Karpas-422 (cell line): ENCODE measurements around the gene ATP8A2. TPM values are rescaled to one million over a fixed set of nuclear protein-coding genes. Genes with fewer than 3 reads are reported as not detected.

Source experiments
- DNase-seq: peaks from one replicate; pipeline ENCODE4 v3.0.0-alpha.2; 2015
- H2AFZ ChIP-seq: fragments of 200-600 bp; sonication (generic); 2 replicates; pipeline ENCODE4 v1.6.1; 2014; ENCODE audit warnings: antibody characterized with exemption, low read length, mixed read lengths
- H3K27ac ChIP-seq: fragments of 200-600 bp; sonication (generic); 2 replicates; pipeline ENCODE4 v1.5.1; 2014; ENCODE audit warnings: mild to moderate bottlenecking, low read length, moderate library complexity
- H3K27me3 ChIP-seq: fragments of 200-600 bp; sonication (generic); 2 replicates; pipeline ENCODE4 v1.6.1; 2014; ENCODE audit warnings: low read length, mixed read lengths
- H3K36me3 ChIP-seq: fragments of 200-600 bp; sonication (generic); 2 replicates; pipeline ENCODE4 v1.6.1; 2014; ENCODE audit warnings: low read length, mixed read lengths; ENCODE audit not compliant: insufficient read depth
- H3K4me1 ChIP-seq: fragments of 200-600 bp; sonication (generic); 2 replicates; pipeline ENCODE4 v1.6.1; 2014; ENCODE audit warnings: mild to moderate bottlenecking, low read length, mixed read lengths
- H3K4me2 ChIP-seq: fragments of 200-600 bp; sonication (generic); 2 replicates; pipeline ENCODE4 v1.6.1; 2014; ENCODE audit warnings: low read length, low read depth, mild to moderate bottlenecking; ENCODE audit not compliant: poor library complexity, severe bottlenecking
- H3K4me3 ChIP-seq: fragments of 200-600 bp; sonication (generic); 2 replicates; pipeline ENCODE4 v1.5.1; 2014; ENCODE audit warnings: mild to moderate bottlenecking, antibody characterized with exemption, low read length, mixed read lengths
- H3K79me2 ChIP-seq: fragments of 200-600 bp; sonication (generic); 2 replicates; pipeline ENCODE4 v1.6.1; 2014; ENCODE audit warnings: mild to moderate bottlenecking, low read length, mixed read lengths
- H3K9ac ChIP-seq: fragments of 200-600 bp; sonication (generic); 2 replicates; pipeline ENCODE4 v1.6.0; 2014; ENCODE audit warnings: low read length
- H3K9me2 ChIP-seq: fragments of 200-600 bp; sonication (generic), shearing (Covaris generic); replicated peaks from 2 replicates; pipeline ENCODE4 v1.6.0; 2014; ENCODE audit warnings: mild to moderate bottlenecking, low read length, moderate library complexity; ENCODE audit not compliant: insufficient read depth
- H3K9me3 ChIP-seq: fragments of 300-700, 200-600 bp; sonication (generic); 2 replicates; pipeline ENCODE4 v1.6.1; 2014; ENCODE audit warnings: low read length, mixed read lengths
- H4K20me1 ChIP-seq: fragments of 200-600 bp; sonication (generic); 2 replicates; pipeline ENCODE4 v1.6.1; 2014; ENCODE audit warnings: mild to moderate bottlenecking, antibody characterized with exemption, low read length, low read depth; ENCODE audit not compliant: insufficient read depth
- total RNA-seq: library from RNA; depleted of rRNA; stranded (reverse); fragments of >200 nt; shearing (Covaris generic); gene quantifications from 2 replicates; pipeline ENCODE4 v1.2.3, GENCODE V29; 2014; ENCODE audit warnings: low replicate concordance

Gene ATP8A2
- total RNA-seq, 1 experiment from 2014 or later, result not detected

- no peak for DNase-seq
- Histone ChIP-seq H3K4me3 (no peak overlapping the region), H3K9me3 (no peaks in the 10 kb centered on the region), H2AFZ (no peak overlapping the region), H3K4me1 (no peaks in the 10 kb centered on the region), H3K9ac (no peak overlapping the region), H3K27me3 (no peaks in the 10 kb centered on the region), H3K9me2 (no peaks in the 10 kb centered on the region), H4K20me1 (no peaks in the 10 kb centered on the region), H3K4me2 (no peak overlapping the region), H3K36me3 (no peaks in the 10 kb centered on the region), H3K79me2 (no peaks in the 10 kb centered on the region), H3K27ac (no peak overlapping the region)
Observed at GRCh38 chr13:25798998-25799397, 427.2 kb downstream of the ATP8A2 start.

- no peak overlapping the region for H3K4me2 ChIP-seq
- H3K36me3 ChIP-seq, result no peaks in the 10 kb centered on the region
- H3K27ac ChIP-seq, result no peak overlapping the region
- no peak overlapping the region for H3K4me3 ChIP-seq
- no peaks in the 10 kb centered on the region for H3K4me1 ChIP-seq
- H2AFZ ChIP-seq, result no peak overlapping the region
- H4K20me1 ChIP-seq, result no peaks in the 10 kb centered on the region
- no peaks in the 10 kb centered on the region for H3K9me2 ChIP-seq
- no peaks in the 10 kb centered on the region for H3K79me2 ChIP-seq
- no peak for DNase-seq
- H3K27me3 ChIP-seq, result no peaks in the 10 kb centered on the region
- no peaks in the 10 kb centered on the region for H3K9me3 ChIP-seq
- no peak overlapping the region for H3K9ac ChIP-seq
Observed at GRCh38 chr13:25800523-25800922, 428.7 kb downstream of the ATP8A2 start.

- Histone ChIP-seq H3K9ac (no peak overlapping the region), H3K4me3 (no peak overlapping the region), H3K79me2 (no peaks in the 10 kb centered on the region), H2AFZ (no peak overlapping the region), H4K20me1 (no peaks in the 10 kb centered on the region), H3K9me3 (no peaks in the 10 kb centered on the region), H3K4me2 (no peak overlapping the region), H3K36me3 (no peaks in the 10 kb centered on the region), H3K27ac (no peak overlapping the region), H3K9me2 (no peaks in the 10 kb centered on the region), H3K4me1 (no peaks in the 10 kb centered on the region), H3K27me3 (no peaks in the 10 kb centered on the region)
- DNase-seq, result no peak
Observed at GRCh38 chr13:25802579-25802978, 430.8 kb downstream of the ATP8A2 start.

- H3K27me3 ChIP-seq, result no peaks in the 10 kb centered on the region
- H3K9me3 ChIP-seq, result no peaks in the 10 kb centered on the region
- no peak overlapping the region for H3K27ac ChIP-seq
- no peak overlapping the region for H3K4me2 ChIP-seq
- DNase-seq, result no peak
- no peak overlapping the region for H2AFZ ChIP-seq
- no peak overlapping the region for H3K9ac ChIP-seq
- no peaks in the 10 kb centered on the region for H4K20me1 ChIP-seq
- no peak overlapping the region for H3K4me3 ChIP-seq
- no peaks in the 10 kb centered on the region for H3K36me3 ChIP-seq
- H3K79me2 ChIP-seq, result no peaks in the 10 kb centered on the region
- no peaks in the 10 kb centered on the region for H3K4me1 ChIP-seq
- no peaks in the 10 kb centered on the region for H3K9me2 ChIP-seq
Observed at GRCh38 chr13:25803641-25804040, 431.9 kb downstream of the ATP8A2 start.

GRCh38 chr13:25806264-25806974 lies 434.6 kb downstream of the ATP8A2 start:
- Histone ChIP-seq H4K20me1 (no peaks in the 10 kb centered on the region), H3K27ac (no peak overlapping the region), H2AFZ (no peak overlapping the region), H3K4me3 (no peak overlapping the region), H3K36me3 (no peaks in the 10 kb centered on the region), H3K4me2 (no peak overlapping the region), H3K79me2 (no peaks in the 10 kb centered on the region), H3K9me2 (no peaks in the 10 kb centered on the region), H3K9ac (no peak overlapping the region), H3K9me3 (no peaks in the 10 kb centered on the region), H3K27me3 (no peaks in the 10 kb centered on the region), H3K4me1 (no peaks in the 10 kb centered on the region)
- no peak for DNase-seq

- Histone ChIP-seq H3K4me2 (no peak overlapping the region), H3K79me2 (no peaks in the 10 kb centered on the region), H3K4me3 (no peak overlapping the region), H3K9ac (no peak overlapping the region), H3K27me3 (no peaks in the 10 kb centered on the region), H3K4me1 (no peaks in the 10 kb centered on the region), H2AFZ (no peak overlapping the region), H3K36me3 (no peaks in the 10 kb centered on the region), H3K27ac (no peak overlapping the region), H4K20me1 (no peaks in the 10 kb centered on the region), H3K9me3 (0 out of 2 replicates have a peak, but pooled peaks cover 3% of the 10 kb centered on the region), H3K9me2 (no peaks in the 10 kb centered on the region)
- no peak for DNase-seq
Observed at GRCh38 chr13:25807562-25807961, 435.8 kb downstream of the ATP8A2 start.

- Histone ChIP-seq H3K27me3 (no peaks in the 10 kb centered on the region), H3K4me1 (no peaks in the 10 kb centered on the region), H3K9me2 (no peaks in the 10 kb centered on the region), H2AFZ (no peak overlapping the region), H3K79me2 (no peaks in the 10 kb centered on the region), H3K9ac (no peak overlapping the region), H3K4me3 (no peak overlapping the region), H3K36me3 (no peaks in the 10 kb centered on the region), H4K20me1 (no peaks in the 10 kb centered on the region), H3K27ac (no peak overlapping the region), H3K4me2 (no peak overlapping the region), H3K9me3 (0 out of 2 replicates have a peak, but pooled peaks cover 3% of the 10 kb centered on the region)
- DNase-seq, result no peak
Observed at GRCh38 chr13:25811506-25811905, 439.7 kb downstream of the ATP8A2 start.

GRCh38 chr13:25816239-25816638 lies 444.5 kb downstream of the ATP8A2 start:
- Histone ChIP-seq H3K79me2 (no peaks in the 10 kb centered on the region), H3K4me2 (no peak overlapping the region), H3K27me3 (no peaks in the 10 kb centered on the region), H4K20me1 (no peaks in the 10 kb centered on the region), H3K4me1 (no peaks in the 10 kb centered on the region), H3K9ac (no peak overlapping the region), H3K4me3 (no peak overlapping the region), H2AFZ (no peak overlapping the region), H3K9me3 (0 out of 2 replicates have a peak, but pooled peaks cover 3% of the 10 kb centered on the region), H3K9me2 (no peaks in the 10 kb centered on the region), H3K27ac (no peak overlapping the region), H3K36me3 (no peaks in the 10 kb centered on the region)
- no peak for DNase-seq
